DOHH2 (cell line): Measurements from ENCODE around the gene BLACAT1.

Experiments used
- CTCF ChIP-seq: fragments of 200-600 bp; sonication (generic); IDR thresholded peaks from one replicate; pipeline ENCODE4 v1.5.1; 2014; ENCODE audit warnings: antibody characterized with exemption, mild to moderate bottlenecking, low read depth, low read length; ENCODE audit not compliant: poor library complexity, severe bottlenecking
- EZH2phosphoT487 ChIP-seq: fragments of 200-600 bp; sonication (generic); IDR thresholded peaks from 2 replicates; pipeline ENCODE4 v1.6.1; 2017; ENCODE audit warnings: borderline replicate concordance, mild to moderate bottlenecking, antibody characterized with exemption, low read length, moderate library complexity, mixed read lengths

- TF ChIP-seq CTCF (no peak), EZH2phosphoT487 (no peak)
These were observed 3.5 kb downstream of the BLACAT1 start for GRCh38 chr1:205452364-205452763.
